Measurements from ENCODE around the gene EHF. TPM values are rescaled to one million over a fixed set of nuclear protein-coding genes. Genes with fewer than 3 reads are reported as not detected.

EHF gene
- total RNA-seq, 2 donors from 2014 or later, result 289 to 316 TPM

GRCh38 chr11:34640050-34640923 is 19.4 kb downstream of the EHF start:
- Histone ChIP-seq H3K27me3 (no peaks in the 10 kb centered on the region), H3K9ac (ENCODE audit: low read depth in 2 of 2, low read length in 2 of 2) (peak overlapping the region; percentile 61 to 68), H3K36me3 (no peaks in the 10 kb centered on the region), H3K4me1 (peaks cover 8% of the 10 kb centered on the region), H3K9me3 (no peaks in the 10 kb centered on the region), H3K4me3 (no peak overlapping the region), H3K27ac (peak overlapping the region; percentile 83)
- peak; percentile 89 for DNase-seq
- intact Hi-C loops (cut with DNase I), result no loop called here
- TF ChIP-seq CTCF (IDR thresholded peaks at IDR 0.05), result no peak

GRCh38 chr11:34640924-34641275 is 20.0 kb downstream of the EHF start:
- Histone ChIP-seq H3K9ac (ENCODE audit: low read depth in 2 of 2, low read length in 2 of 2) (peak overlapping the region; percentile 61 to 68), H3K9me3 (no peaks in the 10 kb centered on the region), H3K27me3 (no peaks in the 10 kb centered on the region), H3K4me1 (peaks cover 6% of the 10 kb centered on the region), H3K4me3 (peak overlapping the region; percentile 13), H3K27ac (peak overlapping the region; percentile 83), H3K36me3 (no peaks in the 10 kb centered on the region)
- no peak for DNase-seq
- TF ChIP-seq CTCF (IDR thresholded peaks at IDR 0.05), result no peak
- intact Hi-C loops (cut with DNase I), result no loop called here

DNA sequence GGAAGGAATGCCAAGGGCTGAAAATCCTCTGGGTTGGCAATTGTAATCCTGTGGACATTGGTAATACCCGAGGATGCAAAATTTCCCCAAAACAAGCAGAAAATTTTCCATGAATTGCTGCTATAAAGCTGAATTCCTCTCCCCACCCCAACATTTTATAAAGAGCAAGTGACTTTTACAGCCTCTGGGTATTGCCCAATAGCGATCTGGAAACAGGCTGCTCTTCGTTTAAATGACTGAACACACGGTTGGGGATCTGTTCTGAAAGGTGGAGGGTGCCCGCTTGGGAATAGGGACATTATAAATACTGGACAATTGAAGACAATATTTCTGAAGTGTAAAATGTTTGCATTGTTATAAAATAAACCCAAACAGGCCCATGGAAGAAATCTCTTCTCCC is 20.6 kb downstream of the EHF start:
- peak overlapping the region; percentile 13 for H3K4me3 ChIP-seq
- H3K27ac ChIP-seq, result peak overlapping the region; percentile 83
- H3K9ac ChIP-seq (ENCODE audit: low read depth in 2 of 2, low read length in 2 of 2), result peak overlapping the region in 1 of 2 donors; percentile 68
- intact Hi-C loops (cut with DNase I), result no loop called here
- H3K27me3 ChIP-seq, result no peaks in the 10 kb centered on the region
- no peak for TF ChIP-seq CTCF (IDR thresholded peaks at IDR 0.05)
- peak; percentile 77 for DNase-seq
- no peaks in the 10 kb centered on the region for H3K9me3 ChIP-seq
- H3K36me3 ChIP-seq, result no peaks in the 10 kb centered on the region
- peaks cover under 1% of the 10 kb centered on the region for H3K4me1 ChIP-seq

- Histone ChIP-seq H3K27ac (peak overlapping the region; percentile 83), H3K9me3 (no peaks in the 10 kb centered on the region), H3K27me3 (no peaks in the 10 kb centered on the region), H3K4me1 (no peaks in the 10 kb centered on the region), H3K36me3 (no peaks in the 10 kb centered on the region), H3K4me3 (peak overlapping the region; percentile 13), H3K9ac (ENCODE audit: low read depth in 2 of 2, low read length in 2 of 2) (peak overlapping the region in 1 of 2 donors; percentile 68)
- intact Hi-C loops (cut with DNase I), result no loop called here
- no peak for DNase-seq
- no peak for TF ChIP-seq CTCF (IDR thresholded peaks at IDR 0.05)
Observed at GRCh38 chr11:34642001-34642554, 21.2 kb downstream of the EHF start.

- Histone ChIP-seq H3K9me3 (no peaks in the 10 kb centered on the region), H3K4me1 (no peaks in the 10 kb centered on the region), H3K27me3 (no peaks in the 10 kb centered on the region), H3K4me3 (no peak overlapping the region), H3K27ac (peak overlapping the region; percentile 83), H3K9ac (ENCODE audit: low read depth in 2 of 2, low read length in 2 of 2) (peak overlapping the region in 1 of 2 donors; percentile 68), H3K36me3 (no peaks in the 10 kb centered on the region)
- intact Hi-C loops (cut with DNase I), result no loop called here
- TF ChIP-seq CTCF (IDR thresholded peaks at IDR 0.05), result no peak
- DNase-seq, result no peak
Observed at GRCh38 chr11:34642873-34643272, 22.0 kb downstream of the EHF start.
